Fibroblast of lung (primary cell): Measurements from ENCODE around the gene SPATA19. TPM values are rescaled to one million over a fixed set of nuclear protein-coding genes. Genes with fewer than 3 reads are reported as not detected.

Experiments used
- DNase-seq, 2 donors: peaks; one replicate each; pipeline versions ENCODE4 v3.0.0 to v3.0.0-alpha.2; 2010; ENCODE audit warnings: low read depth in 2 of 2
- H2AFZ ChIP-seq: 2 replicates; pipeline ENCODE4 v1.5.1; 2012; ENCODE audit warnings: low read length, control low read depth, inconsistent platforms
- H3K27ac ChIP-seq: 2 replicates; pipeline ENCODE4 v1.5.1; 2011; ENCODE audit warnings: low read length, control low read depth; ENCODE audit not compliant: insufficient read depth
- H3K27me3 ChIP-seq: 2 replicates; pipeline ENCODE4 v1.5.1; 2011; ENCODE audit warnings: mild to moderate bottlenecking, low read length; ENCODE audit not compliant: control insufficient read depth, insufficient read depth
- H3K36me3 ChIP-seq: 2 replicates; pipeline ENCODE4 v1.5.1; 2011; ENCODE audit warnings: low read length; ENCODE audit not compliant: control insufficient read depth, insufficient read depth
- H3K4me1 ChIP-seq: 2 replicates; pipeline ENCODE4 v1.5.1; 2011; ENCODE audit warnings: low read length; ENCODE audit not compliant: control insufficient read depth, insufficient read depth; ENCODE audit errors: extremely low read depth
- H3K4me2 ChIP-seq: 2 replicates; pipeline ENCODE4 v1.5.1; 2011; ENCODE audit warnings: low read length, control low read depth; ENCODE audit not compliant: insufficient read depth; ENCODE audit errors: extremely low read depth
- H3K4me3 ChIP-seq, 4 experiments: fragments of 200-600 bp in 1 of 4; sonication (generic) in 1 of 4; replicated peaks in 1 of 4; 2 replicates each; pipeline ENCODE4 v1.5.1; 2011 to 2016; ENCODE audit warnings: low read length in 4 of 4, low read depth in 3 of 4, mild to moderate bottlenecking in 3 of 4, control low read depth in 2 of 4, inconsistent platforms in 1 of 4, mixed read lengths in 1 of 4; ENCODE audit not compliant: insufficient read depth in 1 of 4; ENCODE audit errors: control extremely low read depth in 1 of 4
- H3K79me2 ChIP-seq: 2 replicates; pipeline ENCODE4 v1.5.1; 2012; ENCODE audit warnings: mild to moderate bottlenecking, low read length, inconsistent platforms; ENCODE audit not compliant: control insufficient read depth, insufficient read depth
- H3K9ac ChIP-seq: 2 replicates; pipeline ENCODE4 v1.5.1; 2011; ENCODE audit warnings: mild to moderate bottlenecking, low read length, control low read depth; ENCODE audit not compliant: insufficient read depth
- H3K9me3 ChIP-seq: 2 replicates; pipeline ENCODE4 v1.5.1; 2012; ENCODE audit warnings: low read depth, low read length; ENCODE audit not compliant: control insufficient read depth, insufficient read depth
- H4K20me1 ChIP-seq: 2 replicates; pipeline ENCODE4 v1.5.1; 2011; ENCODE audit warnings: low read length; ENCODE audit not compliant: control insufficient read depth, insufficient read depth; ENCODE audit errors: extremely low read depth
- CTCF ChIP-seq, 2 donors: IDR thresholded peaks in 1 of 2; conservative IDR thresholded peaks in 1 of 2; 1 replicate in 1 of 2; 2 replicates in 1 of 2; pipeline ENCODE4 v1.5.1; 2011 to 2012; ENCODE audit warnings: low read length in 2 of 2, control low read depth in 1 of 2, inconsistent platforms in 1 of 2, low read depth in 1 of 2, mild to moderate bottlenecking in 1 of 2
- EZH2 ChIP-seq: IDR thresholded peaks from 2 replicates; pipeline ENCODE4 v1.5.1; 2012; ENCODE audit warnings: low read length, control low read depth, mild to moderate bottlenecking; ENCODE audit errors: missing control alignments
- polyA plus RNA-seq, 2 donors: library from polyadenylated mRNA; depleted of rRNA in 1 of 2; stranded (reverse) in 1 of 2; unstranded in 1 of 2; fragments of >200 nt; gene quantifications; 2 replicates each; pipeline ENCODE4 v1.2.1, GENCODE V29; 2011 to 2012; ENCODE audit warnings: missing spikeins in 1 of 2
- total RNA-seq: library from RNA; depleted of rRNA; stranded (reverse); fragments of >200 nt; gene quantifications from 2 replicates; pipeline ENCODE4 v1.2.1, GENCODE V29; 2014

Gene SPATA19
- total and polyA plus RNA-seq, 2 donors (not counting 1 experiment from before 2014, with no cell fraction given) = not detected

DNA sequence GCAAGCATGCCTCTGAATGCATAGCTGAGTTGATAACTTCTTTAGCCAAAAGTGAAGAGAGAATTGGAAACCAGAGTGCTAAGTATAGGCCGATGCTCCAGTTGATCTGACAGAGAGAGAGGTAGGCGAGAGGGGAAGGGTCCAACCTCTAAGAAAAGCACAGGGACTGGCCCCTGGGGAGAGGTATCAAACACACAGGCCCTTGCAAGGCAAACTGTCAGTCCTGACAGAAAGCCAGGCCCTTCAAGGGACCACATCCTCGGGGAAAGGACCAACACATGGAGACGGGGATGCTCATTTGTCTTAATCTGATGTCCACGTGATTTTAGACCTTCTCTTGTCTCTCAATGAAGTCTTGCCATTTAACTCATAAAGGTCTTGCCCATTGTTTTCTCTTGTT lies 43.9 kb upstream of the SPATA19 start:
- Histone ChIP-seq H2AFZ (no peak overlapping the region), H3K9me3 (no peaks in the 10 kb centered on the region), H3K27me3 (no peaks in the 10 kb centered on the region), H3K27ac (no peak overlapping the region), H4K20me1 (no peaks in the 10 kb centered on the region), H3K9ac (no peak overlapping the region), H3K4me1 (no peaks in the 10 kb centered on the region), H3K4me2 (no peak overlapping the region), H3K36me3 (no peaks in the 10 kb centered on the region), H3K4me3 (no peak overlapping the region), H3K79me2 (no peaks in the 10 kb centered on the region)
- no peak for TF ChIP-seq CTCF (conservative IDR thresholded peaks at IDR 0.05 in 1 of 2, IDR thresholded peaks at IDR 0.05 in 1 of 2; ENCODE audit: low read depth in 1 of 2, low read length in 2 of 2)
- DNase-seq = no peak

GRCh38 chr11:133887692-133888332 lies 42.5 kb upstream of the SPATA19 start:
- no peaks in the 10 kb centered on the region for H4K20me1 ChIP-seq
- TF ChIP-seq EZH2 (no peak), CTCF (conservative IDR thresholded peaks at IDR 0.05 in 1 of 2, IDR thresholded peaks at IDR 0.05 in 1 of 2; ENCODE audit: low read depth in 1 of 2, low read length in 2 of 2) (no peak)
- DNase-seq = no peak
- H3K9me3 ChIP-seq = no peaks in the 10 kb centered on the region
- no peaks in the 10 kb centered on the region for H3K79me2 ChIP-seq
- H3K4me2 ChIP-seq = no peak overlapping the region
- H3K9ac ChIP-seq = no peak overlapping the region
- H2AFZ ChIP-seq = no peak overlapping the region
- no peaks in the 10 kb centered on the region for H3K4me1 ChIP-seq
- no peaks in the 10 kb centered on the region for H3K36me3 ChIP-seq
- H3K4me3 ChIP-seq = no peak overlapping the region
- H3K27me3 ChIP-seq = no peaks in the 10 kb centered on the region
- H3K27ac ChIP-seq = no peak overlapping the region

- Histone ChIP-seq H3K27ac (no peak overlapping the region), H3K4me2 (no peak overlapping the region), H3K4me3 (no peak overlapping the region), H3K79me2 (no peaks in the 10 kb centered on the region), H3K9ac (no peak overlapping the region), H4K20me1 (no peaks in the 10 kb centered on the region), H3K9me3 (no peaks in the 10 kb centered on the region), H2AFZ (no peak overlapping the region), H3K4me1 (no peaks in the 10 kb centered on the region), H3K27me3 (no peaks in the 10 kb centered on the region), H3K36me3 (no peaks in the 10 kb centered on the region)
- DNase-seq = no peak
- TF ChIP-seq CTCF (conservative IDR thresholded peaks at IDR 0.05 in 1 of 2, IDR thresholded peaks at IDR 0.05 in 1 of 2; ENCODE audit: low read depth in 1 of 2, low read length in 2 of 2) = no peak
- TF ChIP-seq EZH2 = no peak
Observed at GRCh38 chr11:133886029-133886428, 40.7 kb upstream of the SPATA19 start.
